ENCODE results near the gene PTPN18. TPM values are rescaled to one million over a fixed set of nuclear protein-coding genes. Genes with fewer than 3 reads are reported as not detected.
A peak's percentile ranks its signal among the peaks of the same experiment; 100 is the strongest.

Gene PTPN18
- total RNA-seq, 1 experiment from 2014 or later, result 15.7 TPM

DNA sequence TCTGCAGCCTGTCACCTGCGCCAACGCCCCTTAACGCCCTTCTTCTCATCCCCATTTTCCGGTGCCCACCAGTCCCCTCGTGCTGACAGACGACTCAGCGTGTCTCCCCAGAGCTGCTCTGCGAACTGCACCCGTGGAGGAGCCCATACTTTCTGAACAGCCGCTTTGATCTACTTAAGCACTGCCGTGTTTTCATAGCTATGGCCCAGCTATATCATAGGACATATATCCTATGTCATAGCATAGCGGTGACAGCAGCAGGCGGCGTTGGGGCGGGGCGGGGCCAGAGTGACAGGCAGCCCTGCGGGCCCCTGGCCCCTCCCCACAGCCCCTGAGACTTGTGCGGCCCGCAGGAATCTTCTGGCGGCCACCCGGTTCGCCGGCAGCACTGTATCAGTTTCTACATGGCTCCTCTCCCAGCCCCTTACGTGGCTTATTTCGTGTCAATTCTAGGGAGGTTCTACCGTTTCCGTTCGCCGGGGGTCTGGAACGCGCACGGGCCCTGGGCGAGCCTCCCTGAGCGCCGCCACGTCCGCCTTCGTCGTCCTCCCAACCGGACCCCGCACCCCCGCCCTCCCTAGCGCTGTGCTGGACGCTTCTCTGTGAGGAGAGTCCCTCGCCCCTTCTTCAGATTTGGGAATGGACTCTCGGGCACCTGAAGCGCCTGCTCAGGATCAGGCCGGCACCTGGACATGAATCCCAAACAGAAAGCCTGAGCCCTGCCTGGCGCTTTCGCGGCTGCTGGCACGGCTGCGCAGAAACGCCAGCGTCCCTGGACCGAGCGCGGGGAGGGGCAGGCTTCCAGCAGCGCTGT lies 35.4 kb downstream of the PTPN18 start:
- Mint-ChIP-seq H3K4me3 (peak overlapping the region; percentile 79), H3K4me1 (peaks cover 29% of the 10 kb centered on the region), H3K36me3 (no peaks in the 10 kb centered on the region), H3K9me3 (peaks cover 3% of the 10 kb centered on the region; the same call in 1 of the 2 replicates), H3K27ac (no peak overlapping the region), H3K27me3 (ENCODE audit: low read depth) (peaks cover 21% of the 10 kb centered on the region)
- ATAC-seq (peak; percentile 92), DNase-seq (ENCODE audit: low spot score) (peak; percentile 74)
- ChIA-PET CTCF (interaction anchor here (1.1 to 1.9 kb wide), 2 partner anchors 10 to 18 kb away, joined by 3 to 6 read pairs; no protein-coding TSS in a partner anchor), POLR2A (interaction anchor here (1.0 kb wide), 1 partner anchor 49 kb away, joined by 3 read pairs; a partner anchor contains a TSS)
- no peak for TF ChIP-seq NFE2L1 (CRISPR knock-in tag; IDR thresholded peaks at IDR 0.05)
- TF ChIP-seq, protein P1, sequence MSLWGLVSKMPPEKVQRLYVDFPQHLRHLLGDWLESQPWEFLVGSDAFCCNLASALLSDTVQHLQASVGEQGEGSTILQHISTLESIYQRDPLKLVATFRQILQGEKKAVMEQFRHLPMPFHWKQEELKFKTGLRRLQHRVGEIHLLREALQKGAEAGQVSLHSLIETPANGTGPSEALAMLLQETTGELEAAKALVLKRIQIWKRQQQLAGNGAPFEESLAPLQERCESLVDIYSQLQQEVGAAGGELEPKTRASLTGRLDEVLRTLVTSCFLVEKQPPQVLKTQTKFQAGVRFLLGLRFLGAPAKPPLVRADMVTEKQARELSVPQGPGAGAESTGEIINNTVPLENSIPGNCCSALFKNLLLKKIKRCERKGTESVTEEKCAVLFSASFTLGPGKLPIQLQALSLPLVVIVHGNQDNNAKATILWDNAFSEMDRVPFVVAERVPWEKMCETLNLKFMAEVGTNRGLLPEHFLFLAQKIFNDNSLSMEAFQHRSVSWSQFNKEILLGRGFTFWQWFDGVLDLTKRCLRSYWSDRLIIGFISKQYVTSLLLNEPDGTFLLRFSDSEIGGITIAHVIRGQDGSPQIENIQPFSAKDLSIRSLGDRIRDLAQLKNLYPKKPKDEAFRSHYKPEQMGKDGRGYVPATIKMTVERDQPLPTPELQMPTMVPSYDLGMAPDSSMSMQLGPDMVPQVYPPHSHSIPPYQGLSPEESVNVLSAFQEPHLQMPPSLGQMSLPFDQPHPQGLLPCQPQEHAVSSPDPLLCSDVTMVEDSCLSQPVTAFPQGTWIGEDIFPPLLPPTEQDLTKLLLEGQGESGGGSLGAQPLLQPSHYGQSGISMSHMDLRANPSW (CRISPR knock-in tag; conservative IDR thresholded peaks at IDR 0.05; ENCODE audit: low read depth), result no peak
- no peak for TF ChIP-seq AR (CRISPR knock-in tag; IDR thresholded peaks at IDR 0.05)
- no peak for TF ChIP-seq GABPB1 (CRISPR knock-in tag; IDR thresholded peaks at IDR 0.05)
- no peak for TF ChIP-seq JAZF1 (CRISPR knock-in tag; IDR thresholded peaks at IDR 0.05)
- TF ChIP-seq NFYB (CRISPR knock-in tag; conservative IDR thresholded peaks at IDR 0.05; ENCODE audit: low read depth), result no peak
- TF ChIP-seq RORB (CRISPR knock-in tag; IDR thresholded peaks at IDR 0.05), result no peak
- TF ChIP-seq, protein P2, sequence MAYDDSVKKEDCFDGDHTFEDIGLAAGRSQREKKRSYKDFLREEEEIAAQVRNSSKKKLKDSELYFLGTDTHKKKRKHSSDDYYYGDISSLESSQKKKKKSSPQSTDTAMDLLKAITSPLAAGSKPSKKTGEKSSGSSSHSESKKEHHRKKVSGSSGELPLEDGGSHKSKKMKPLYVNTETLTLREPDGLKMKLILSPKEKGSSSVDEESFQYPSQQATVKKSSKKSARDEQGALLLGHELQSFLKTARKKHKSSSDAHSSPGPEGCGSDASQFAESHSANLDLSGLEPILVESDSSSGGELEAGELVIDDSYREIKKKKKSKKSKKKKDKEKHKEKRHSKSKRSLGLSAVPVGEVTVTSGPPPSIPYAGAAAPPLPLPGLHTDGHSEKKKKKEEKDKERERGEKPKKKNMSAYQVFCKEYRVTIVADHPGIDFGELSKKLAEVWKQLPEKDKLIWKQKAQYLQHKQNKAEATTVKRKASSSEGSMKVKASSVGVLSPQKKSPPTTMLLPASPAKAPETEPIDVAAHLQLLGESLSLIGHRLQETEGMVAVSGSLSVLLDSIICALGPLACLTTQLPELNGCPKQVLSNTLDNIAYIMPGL (CRISPR knock-in tag; IDR thresholded peaks at IDR 0.05), result 0 out of 2 replicates have a peak, but pooled peaks have one; percentile 38
- TF ChIP-seq NR2C2 (CRISPR knock-in tag; IDR thresholded peaks at IDR 0.05), result no peak
- TF ChIP-seq NR3C1 (CRISPR knock-in tag; conservative IDR thresholded peaks at IDR 0.05; ENCODE audit: low read depth), result no peak
- no peak for TF ChIP-seq ATF2 (CRISPR knock-in tag; IDR thresholded peaks at IDR 0.05; ENCODE audit: borderline replicate concordance, low read depth)
- no peak for TF ChIP-seq EMX1 (CRISPR knock-in tag; IDR thresholded peaks at IDR 0.05)
- 0 out of 2 replicates have a peak, but pooled peaks have one; percentile 26 for TF ChIP-seq FOXP1 (CRISPR knock-in tag; IDR thresholded peaks at IDR 0.05; ENCODE audit: borderline replicate concordance)
- no peak for TF ChIP-seq TCF7 (CRISPR knock-in tag; IDR thresholded peaks at IDR 0.05; ENCODE audit: low read depth)
